ENCODE results near the gene NBAS. TPM values are rescaled to one million over a fixed set of nuclear protein-coding genes. Genes with fewer than 3 reads are reported as not detected.

The NBAS gene
- total and polyA plus RNA-seq, 2 of the 4 experiments (the other 2 are of a cell fraction) = 22.3 to 105 TPM

GRCh38 chr2:15147591-15147990 is 413.5 kb downstream of the NBAS start:
- WGBS, 2 experiments (ENCODE audit: extremely low coverage in 2 of 2, insufficient read length in 1 of 2) = no CpG with 5 or more reads among the region's 6 CpGs
- in situ Hi-C loops (cut with MboI; ENCODE audit: low sequenced_read_pairs) = no loop called here
- intact Hi-C loops (cut with micrococcal nuclease) = no loop called here

More at GRCh38 chr2:15147591-15147990, 413.5 kb downstream of the NBAS start:
- Histone ChIP-seq H3K4me1 (ENCODE audit: control insufficient read depth, insufficient read depth, low read length) (no peaks in the 10 kb centered on the region), H3K18ac (ENCODE audit: low read depth, low read length) (no peak overlapping the region), H2BK20ac (ENCODE audit: low read depth, low read length) (no peak overlapping the region), H3K4me2 (ENCODE audit: low read depth, low read length) (no peak overlapping the region), H3K14ac (replicated peaks; ENCODE audit: low read depth, low read length) (no peak overlapping the region), H3K23ac (ENCODE audit: low read depth, low read length) (no peak overlapping the region), H4K20me1 (ENCODE audit: insufficient read depth, low read length) (no peaks in the 10 kb centered on the region), H4K91ac (ENCODE audit: insufficient read depth, low read depth, low read length) (no peak overlapping the region), H3K27me3 (ENCODE audit: control insufficient read depth, insufficient read depth, low read length) (no peaks in the 10 kb centered on the region), H3K56ac (ENCODE audit: extremely low read depth, insufficient read depth, low read length) (no peak overlapping the region), H3K9ac (ENCODE audit: low read depth, low read length) (no peak overlapping the region), H2AK5ac (ENCODE audit: low read depth, low read length) (no peak overlapping the region), H2BK5ac (ENCODE audit: low read depth, low read length, poor library complexity, severe bottlenecking) (no peak overlapping the region), H2AK9ac (replicated peaks; ENCODE audit: low read depth, low read length, poor library complexity) (no peak overlapping the region), H3K4me3 (ENCODE audit: insufficient read depth, low read depth, low read length) (no peak overlapping the region), H3K9me1 (ENCODE audit: insufficient read depth, low read length) (peaks cover 2% of the 10 kb centered on the region; the same call in 1 of the 2 replicates), H3K79me1 (ENCODE audit: low read depth in 1 of 2, low read length in 2 of 2) (no peaks in the 10 kb centered on the region), H4K5ac (ENCODE audit: low read depth, low read length) (no peak overlapping the region), H3K27ac (ENCODE audit: insufficient read depth, low read length) (no peak overlapping the region), H3K4ac (ENCODE audit: low read depth, low read length) (no peak overlapping the region), H3K9me3 (ENCODE audit: control insufficient read depth, insufficient read depth, low read length) (no peaks in the 10 kb centered on the region), H2AFZ (replicated peaks; ENCODE audit: low read length, poor library complexity) (no peak overlapping the region), H2BK120ac (ENCODE audit: low read depth, low read length) (no peak overlapping the region), H3K36me3 (ENCODE audit: control insufficient read depth, insufficient read depth, low read length) (no peaks in the 10 kb centered on the region), H2BK15ac (ENCODE audit: low read depth, low read length) (no peak overlapping the region), H4K8ac (ENCODE audit: low read depth in 2 of 2, low read length in 2 of 2) (no peak overlapping the region)
- dilution Hi-C loops (cut with HindIII; ENCODE audit: low sequenced_read_pairs, unreplicated experiment) = no loop called here
- ChIA-PET POLR2A (ENCODE audit: unreplicated experiment) (no interaction called here), CTCF (no interaction called here)
- TF ChIP-seq NFE2L2 (IDR thresholded peaks at IDR 0.05; ENCODE audit: low read depth, low read length) (no peak), CHD1 (IDR thresholded peaks at IDR 0.05; ENCODE audit: low read depth, low read length) (no peak), CEBPB (IDR thresholded peaks at IDR 0.05; ENCODE audit: low read depth, low read length) (no peak), POLR2A (IDR thresholded peaks at IDR 0.05; ENCODE audit: low read depth, low read length) (no peak), MAFK (IDR thresholded peaks at IDR 0.05; ENCODE audit: low read depth, low read length) (no peak)
- no TSS peak for BruUV-seq (replicated peaks)
- no peak for ATAC-seq (ENCODE audit: low read depth)
- no peak for DNase-seq

Measured in IMR-90 (cell line).